Mesothelial cell of epicardium (in vitro differentiated cells): Measurements from ENCODE around the gene SORCS1. TPM values are rescaled to one million over a fixed set of nuclear protein-coding genes. Genes with fewer than 3 reads are reported as not detected.

ENCODE experiments used
- DNase-seq, 2 experiments: peaks; one replicate each; pipeline ENCODE4 v3.0.0; 2021; ENCODE audit warnings: low spot score in 2 of 2; ENCODE audit not compliant: unreplicated experiment in 2 of 2
- H3K27ac Mint-ChIP-seq: 2 replicates; pipeline ENCODE4 v1.8.0; 2021; ENCODE audit warnings: mixed read lengths
- H3K27me3 Mint-ChIP-seq: 2 replicates; pipeline ENCODE4 v1.8.0; 2021; ENCODE audit warnings: low read depth, mixed read lengths
- H3K36me3 Mint-ChIP-seq: 2 replicates; pipeline ENCODE4 v1.8.0; 2021; ENCODE audit warnings: mixed read lengths
- H3K4me1 Mint-ChIP-seq: 2 replicates; pipeline ENCODE4 v1.8.0; 2021; ENCODE audit warnings: mixed read lengths
- H3K4me3 Mint-ChIP-seq: 2 replicates; pipeline ENCODE4 v1.8.0; 2021; ENCODE audit warnings: mild to moderate bottlenecking, moderate library complexity, mixed read lengths
- H3K9me3 Mint-ChIP-seq: 2 replicates; pipeline ENCODE4 v1.8.0; 2021; ENCODE audit warnings: mixed read lengths
- CTCF ChIP-seq: fragments of 200-600 bp; sonication (generic); IDR thresholded peaks from one replicate; pipeline ENCODE4 v1.5.0; 2021; ENCODE audit warnings: antibody characterized with exemption; ENCODE audit not compliant: unreplicated experiment
- total RNA-seq: library from RNA; stranded (reverse); gene quantifications from 3 replicates; pipeline ENCODE4 v1.2.1, GENCODE V29; 2021

SORCS1 gene
- total RNA-seq, 1 donor from 2014 or later: 0.78 TPM

GRCh38 chr10:106746868-106747267, 417.6 kb downstream of the SORCS1 start:
- Mint-ChIP-seq H3K4me1 (no peaks in the 10 kb centered on the region), H3K9me3 (no peaks in the 10 kb centered on the region), H3K27me3 (peaks cover 35% of the 10 kb centered on the region), H3K4me3 (no peak overlapping the region), H3K27ac (no peak overlapping the region), H3K36me3 (no peaks in the 10 kb centered on the region)
- TF ChIP-seq CTCF: no peak
- DNase-seq: no peak

GRCh38 chr10:106741006-106741530, 423.4 kb downstream of the SORCS1 start:
- no peaks in the 10 kb centered on the region for H3K4me1 Mint-ChIP-seq
- no peak overlapping the region for H3K4me3 Mint-ChIP-seq
- H3K36me3 Mint-ChIP-seq: no peaks in the 10 kb centered on the region
- DNase-seq: no peak
- no peak overlapping the region for H3K27ac Mint-ChIP-seq
- no peaks in the 10 kb centered on the region for H3K9me3 Mint-ChIP-seq
- no peak for TF ChIP-seq CTCF
- peaks cover 27% of the 10 kb centered on the region for H3K27me3 Mint-ChIP-seq

GRCh38 chr10:106740071-106740470, 424.4 kb downstream of the SORCS1 start:
- Mint-ChIP-seq H3K27ac (no peak overlapping the region), H3K27me3 (peaks cover 21% of the 10 kb centered on the region), H3K36me3 (no peaks in the 10 kb centered on the region), H3K4me3 (no peak overlapping the region), H3K4me1 (no peaks in the 10 kb centered on the region), H3K9me3 (no peaks in the 10 kb centered on the region)
- TF ChIP-seq CTCF: no peak
- DNase-seq: no peak

GRCh38 chr10:106734220-106734619, 430.3 kb downstream of the SORCS1 start:
- Mint-ChIP-seq H3K27me3 (peaks cover 7% of the 10 kb centered on the region), H3K27ac (no peak overlapping the region), H3K4me1 (no peaks in the 10 kb centered on the region), H3K36me3 (no peaks in the 10 kb centered on the region), H3K4me3 (no peak overlapping the region), H3K9me3 (no peaks in the 10 kb centered on the region)
- no peak for DNase-seq
- TF ChIP-seq CTCF: no peak

GRCh38 chr10:106728232-106728631, 436.3 kb downstream of the SORCS1 start:
- H3K27me3 Mint-ChIP-seq: peaks cover 1% of the 10 kb centered on the region
- H3K4me1 Mint-ChIP-seq: no peaks in the 10 kb centered on the region
- no peak for TF ChIP-seq CTCF
- no peak for DNase-seq
- no peak overlapping the region for H3K4me3 Mint-ChIP-seq
- H3K9me3 Mint-ChIP-seq: no peaks in the 10 kb centered on the region
- no peak overlapping the region for H3K27ac Mint-ChIP-seq
- H3K36me3 Mint-ChIP-seq: no peaks in the 10 kb centered on the region

- Mint-ChIP-seq H3K4me3 (no peak overlapping the region), H3K9me3 (no peaks in the 10 kb centered on the region), H3K27me3 (peaks cover 1% of the 10 kb centered on the region), H3K27ac (no peak overlapping the region), H3K36me3 (no peaks in the 10 kb centered on the region), H3K4me1 (no peaks in the 10 kb centered on the region)
- no peak for DNase-seq
- TF ChIP-seq CTCF: no peak
Measured at GRCh38 chr10:106727170-106727569, 437.3 kb downstream of the SORCS1 start.
